ENCODE results near the gene SFTPA2.
"Not testable (repeated sequence)": the region's sequence is repeated elsewhere in the genome, so short reads cannot be mapped to it uniquely, and the experiment has no call there.

SFTPA2 gene

GRCh38 chr10:79559726-79560125, 481 bp downstream of the SFTPA2 start:
- WGBS = 62% methylated on average over 2 of the region's 2 CpGs
- Histone ChIP-seq H3K4me3 (ENCODE audit: low read length) (no peak overlapping the region), H3K27ac (ENCODE audit: low read depth, low read length) (no peak overlapping the region), H3K9ac (ENCODE audit: low read depth, low read length) (no peak overlapping the region), H3K27me3 (ENCODE audit: insufficient read depth, low read length) (peaks cover 16% of the 10 kb centered on the region; the same call in 1 of the 2 replicates), H3K9me3 (ENCODE audit: insufficient read depth, low read depth, low read length) (no peaks in the 10 kb centered on the region), H3K36me3 (ENCODE audit: insufficient read depth, low read length) (no peaks in the 10 kb centered on the region), H3K4me1 (ENCODE audit: insufficient read depth, low read length) (no peaks in the 10 kb centered on the region)

GRCh38 chr10:79556961-79557360, 3.2 kb downstream of the SFTPA2 start:
- no CpG with 5 or more reads among the region's 3 CpGs for WGBS
- H3K27me3 ChIP-seq (ENCODE audit: insufficient read depth, low read length); H3K4me3 ChIP-seq (ENCODE audit: low read length); H3K9ac ChIP-seq (ENCODE audit: low read depth, low read length); H3K4me1 ChIP-seq (ENCODE audit: insufficient read depth, low read length); H3K9me3 ChIP-seq (ENCODE audit: insufficient read depth, low read depth, low read length); H3K36me3 ChIP-seq (ENCODE audit: insufficient read depth, low read length); H3K27ac ChIP-seq (ENCODE audit: low read depth, low read length): not testable (repeated sequence)

GRCh38 chr10:79555354-79556309, 4.6 kb downstream of the SFTPA2 start:
- no peak overlapping the region for H3K4me3 ChIP-seq (ENCODE audit: low read length)
- no peaks in the 10 kb centered on the region for H3K27me3 ChIP-seq (ENCODE audit: insufficient read depth, low read length)
- WGBS = 89% methylated on average over 10 of the region's 11 CpGs
- no peaks in the 10 kb centered on the region for H3K4me1 ChIP-seq (ENCODE audit: insufficient read depth, low read length)
- no peak overlapping the region for H3K9ac ChIP-seq (ENCODE audit: low read depth, low read length)
- no peaks in the 10 kb centered on the region for H3K9me3 ChIP-seq (ENCODE audit: insufficient read depth, low read depth, low read length)
- H3K27ac ChIP-seq (ENCODE audit: low read depth, low read length) = no peak overlapping the region
- H3K36me3 ChIP-seq (ENCODE audit: insufficient read depth, low read length) = no peaks in the 10 kb centered on the region

- no peaks in the 10 kb centered on the region for H3K4me1 ChIP-seq (ENCODE audit: insufficient read depth, low read length)
- no peaks in the 10 kb centered on the region for H3K27me3 ChIP-seq (ENCODE audit: insufficient read depth, low read length)
- H3K4me3 ChIP-seq (ENCODE audit: low read length) = no peak overlapping the region
- no peak overlapping the region for H3K27ac ChIP-seq (ENCODE audit: low read depth, low read length)
- WGBS = 93% methylated on average over 2 of the region's 2 CpGs
- H3K9me3 ChIP-seq (ENCODE audit: insufficient read depth, low read depth, low read length) = no peaks in the 10 kb centered on the region
- H3K9ac ChIP-seq (ENCODE audit: low read depth, low read length) = no peak overlapping the region
- no peaks in the 10 kb centered on the region for H3K36me3 ChIP-seq (ENCODE audit: insufficient read depth, low read length)
Observed at GRCh38 chr10:79552143-79552542, 8.1 kb downstream of the SFTPA2 start.

GRCh38 chr10:79547973-79548372, 12.2 kb downstream of the SFTPA2 start:
- Histone ChIP-seq H3K27ac (ENCODE audit: low read depth, low read length) (no peak overlapping the region), H3K9ac (ENCODE audit: low read depth, low read length) (no peak overlapping the region), H3K36me3 (ENCODE audit: insufficient read depth, low read length) (no peaks in the 10 kb centered on the region), H3K4me3 (ENCODE audit: low read length) (no peak overlapping the region), H3K9me3 (ENCODE audit: insufficient read depth, low read depth, low read length) (no peaks in the 10 kb centered on the region), H3K4me1 (ENCODE audit: insufficient read depth, low read length) (no peaks in the 10 kb centered on the region), H3K27me3 (ENCODE audit: insufficient read depth, low read length) (no peaks in the 10 kb centered on the region)
- 87% methylated on average over 3 of the region's 3 CpGs for WGBS

- 100% methylated on average over 1 of the region's 2 CpGs for WGBS
- H3K4me3 ChIP-seq (ENCODE audit: low read length); H3K4me1 ChIP-seq (ENCODE audit: insufficient read depth, low read length); H3K9me3 ChIP-seq (ENCODE audit: insufficient read depth, low read depth, low read length); H3K36me3 ChIP-seq (ENCODE audit: insufficient read depth, low read length); H3K27ac ChIP-seq (ENCODE audit: low read depth, low read length); H3K9ac ChIP-seq (ENCODE audit: low read depth, low read length); H3K27me3 ChIP-seq (ENCODE audit: insufficient read depth, low read length): not testable (repeated sequence)
Observed at GRCh38 chr10:79547128-79547527, 13.1 kb downstream of the SFTPA2 start.

- H3K4me1 ChIP-seq (ENCODE audit: insufficient read depth, low read length); H3K9me3 ChIP-seq (ENCODE audit: insufficient read depth, low read depth, low read length); H3K27me3 ChIP-seq (ENCODE audit: insufficient read depth, low read length); H3K36me3 ChIP-seq (ENCODE audit: insufficient read depth, low read length); H3K4me3 ChIP-seq (ENCODE audit: low read length); H3K27ac ChIP-seq (ENCODE audit: low read depth, low read length); H3K9ac ChIP-seq (ENCODE audit: low read depth, low read length): not testable (repeated sequence)
- WGBS = 92% methylated on average over 3 of the region's 3 CpGs
Observed at GRCh38 chr10:79544926-79545659, 15.1 kb downstream of the SFTPA2 start.

GRCh38 chr10:79544408-79544807, 15.8 kb downstream of the SFTPA2 start:
- H3K27ac ChIP-seq (ENCODE audit: low read depth, low read length); H3K36me3 ChIP-seq (ENCODE audit: insufficient read depth, low read length); H3K9me3 ChIP-seq (ENCODE audit: insufficient read depth, low read depth, low read length); H3K4me3 ChIP-seq (ENCODE audit: low read length); H3K4me1 ChIP-seq (ENCODE audit: insufficient read depth, low read length); H3K9ac ChIP-seq (ENCODE audit: low read depth, low read length); H3K27me3 ChIP-seq (ENCODE audit: insufficient read depth, low read length): not testable (repeated sequence)
- WGBS = 89% methylated on average over 3 of the region's 3 CpGs

GRCh38 chr10:79542626-79543025, 17.6 kb downstream of the SFTPA2 start:
- no peak overlapping the region for H3K27ac ChIP-seq (ENCODE audit: low read depth, low read length)
- no peak overlapping the region for H3K9ac ChIP-seq (ENCODE audit: low read depth, low read length)
- H3K27me3 ChIP-seq (ENCODE audit: insufficient read depth, low read length) = no peaks in the 10 kb centered on the region
- no peaks in the 10 kb centered on the region for H3K4me1 ChIP-seq (ENCODE audit: insufficient read depth, low read length)
- H3K9me3 ChIP-seq (ENCODE audit: insufficient read depth, low read depth, low read length) = no peaks in the 10 kb centered on the region
- no peak overlapping the region for H3K4me3 ChIP-seq (ENCODE audit: low read length)
- WGBS = 82% methylated on average over 2 of the region's 2 CpGs
- H3K36me3 ChIP-seq (ENCODE audit: insufficient read depth, low read length) = no peaks in the 10 kb centered on the region

- not testable (repeated sequence) for H3K27ac ChIP-seq (ENCODE audit: low read depth, low read length); H3K9me3 ChIP-seq (ENCODE audit: insufficient read depth, low read depth, low read length); H3K9ac ChIP-seq (ENCODE audit: low read depth, low read length); H3K27me3 ChIP-seq (ENCODE audit: insufficient read depth, low read length); H3K36me3 ChIP-seq (ENCODE audit: insufficient read depth, low read length); H3K4me1 ChIP-seq (ENCODE audit: insufficient read depth, low read length); H3K4me3 ChIP-seq (ENCODE audit: low read length)
- no CpG with 5 or more reads among the region's 1 CpG for WGBS
Observed at GRCh38 chr10:79540930-79541329, 19.3 kb downstream of the SFTPA2 start.

GRCh38 chr10:79538311-79538710, 21.9 kb downstream of the SFTPA2 start:
- H3K9ac ChIP-seq (ENCODE audit: low read depth, low read length); H3K4me3 ChIP-seq (ENCODE audit: low read length); H3K36me3 ChIP-seq (ENCODE audit: insufficient read depth, low read length); H3K9me3 ChIP-seq (ENCODE audit: insufficient read depth, low read depth, low read length); H3K27me3 ChIP-seq (ENCODE audit: insufficient read depth, low read length); H3K27ac ChIP-seq (ENCODE audit: low read depth, low read length); H3K4me1 ChIP-seq (ENCODE audit: insufficient read depth, low read length): not testable (repeated sequence)
- WGBS = 87% methylated on average over 6 of the region's 6 CpGs

All from HUES64 (cell line).